Stomach (tissue), 9 donors: ENCODE data around the gene MAGI1. TPM values are rescaled to one million over a fixed set of nuclear protein-coding genes. Genes with fewer than 3 reads are reported as not detected.

Source experiments
- DNase-seq, 2 donors: peaks; one replicate each; pipeline versions ENCODE4 v3.0.0 to v3.0.0-alpha.2; 2013 to 2019
- H3K27ac ChIP-seq, 5 donors: fragments of 200-600 bp in 4 of 5; sonication (generic) in 4 of 5; one replicate each; pipeline ENCODE4 v1.5.1; 2013 to 2019; ENCODE audit warnings: mild to moderate bottlenecking in 1 of 5, moderate library complexity in 1 of 5
- H3K27me3 ChIP-seq, 3 donors: fragments of 200-600 bp; sonication (generic); one replicate each; pipeline ENCODE4 v1.5.1; 2017 to 2019; ENCODE audit warnings: mixed run types in 1 of 3
- H3K36me3 ChIP-seq, 4 donors: fragments of 200-600 bp; sonication (generic); 1 replicate in 3 of 4; 2 replicates in 1 of 4; pipeline ENCODE4 v1.5.1; 2016 to 2019
- H3K4me1 ChIP-seq, 4 donors: fragments of 200-600 bp; sonication (generic); one replicate each; pipeline ENCODE4 v1.5.1; 2016 to 2019
- H3K4me3 ChIP-seq, 4 donors: fragments of 200-600 bp; sonication (generic) in 3 of 4; one replicate each; pipeline ENCODE4 v1.5.1; 2016 to 2019; ENCODE audit warnings: mild to moderate bottlenecking in 1 of 4
- H3K9me3 ChIP-seq, 4 donors: fragments of 200-600 bp; sonication (generic); one replicate each; pipeline ENCODE4 v1.5.1; 2016 to 2019
- EP300 ChIP-seq: sonication (generic); formaldehyde crosslinking; IDR thresholded peaks from one replicate; pipeline ENCODE4 v1.6.1; 2017; ENCODE audit warnings: antibody characterized with exemption
- POLR2A ChIP-seq, 4 donors: fragments of 450-650 bp; IDR thresholded peaks; one replicate each; pipeline ENCODE4 v1.6.1; 2016; ENCODE audit warnings: antibody characterized with exemption in 4 of 4, control low read depth in 2 of 4, mild to moderate bottlenecking in 1 of 4, moderate library complexity in 1 of 4
- POLR2AphosphoS5 ChIP-seq, 3 donors: sonication (generic); formaldehyde crosslinking; IDR thresholded peaks; one replicate each; pipeline ENCODE4 v1.6.1; 2016; ENCODE audit warnings: antibody characterized with exemption in 3 of 3
- WGBS, 5 donors: extraction: QIAGEN DNeasy Blood & Tissue Kit in 3 of 5; methylation state at CpG; one replicate each; pipeline versions ENCODE4 v1.1.5 to v1.1.7; 2013 to 2018; 5-methylcytosine and 5-hydroxymethylcytosine counted together
- intact Hi-C: fragments of 100-400 bp; cut with DNase I; formaldehyde crosslinking; loops from one replicate; pipeline ENCODE4 v1.15.1; 2023; ENCODE audit warnings: low total_unique reads
- polyA plus RNA-seq, 3 donors: library from polyadenylated mRNA; stranded (reverse); fragments of 200-250 nt; gene quantifications; one replicate each; pipeline ENCODE4 v1.2.3, GENCODE V29; 2013
- total RNA-seq, 5 donors: library from RNA; depleted of rRNA; stranded (reverse); fragments of >200 nt; gene quantifications; one replicate each; pipeline versions ENCODE4 v1.1.0 to v1.2.3, GENCODE V29; 2014 to 2016
- TF ChIP-seq, protein P1 (sequence below), 7 experiments: fragments of 450-650 bp in 4 of 7; fragments of 200-600 bp in 3 of 7; sonication (generic) in 3 of 7; IDR thresholded peaks; one replicate each; pipeline ENCODE4 v1.5.1; 2016 to 2019; ENCODE audit warnings: antibody characterized with exemption in 7 of 7, control low read depth in 2 of 7, mild to moderate bottlenecking in 1 of 7
- donor health status: healthy with polysubstance abuse.
- donor health status: Bipolar disorder and iron deficiency.
- donor health status: healthy.

Gene MAGI1
- total and polyA plus RNA-seq, 8 donors, result 5.7 to 237 (median 84.8) TPM

DNA sequence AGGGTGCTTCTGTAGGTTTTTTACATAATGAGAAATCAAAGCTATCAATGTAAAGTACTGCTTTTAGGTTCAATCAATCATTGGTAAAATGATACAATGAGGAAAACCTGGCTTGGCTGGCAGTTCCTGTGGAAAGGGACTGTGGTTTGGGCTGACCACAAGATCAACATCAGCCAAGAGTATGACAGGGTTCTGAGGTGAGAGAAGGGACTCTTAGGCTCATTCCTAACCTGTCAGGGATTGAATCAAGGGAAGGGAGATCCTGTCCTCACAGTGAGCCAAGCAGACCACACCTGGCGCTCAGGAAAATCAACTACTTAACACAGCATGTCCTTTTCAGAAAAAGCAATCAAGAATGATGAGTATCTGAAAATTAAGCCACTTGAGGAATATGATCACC is 111.1 kb downstream of the MAGI1 start:
- Histone ChIP-seq H3K4me3 (no peak overlapping the region), H3K27ac (peak overlapping the region; percentile 60 to 82 (median 68)), H3K9me3 (no peaks in the 10 kb centered on the region), H3K36me3 (no peaks in the 10 kb centered on the region), H3K27me3 (no peaks in the 10 kb centered on the region), H3K4me1 (peaks cover 18 to 64% (median 29%) of the 10 kb centered on the region in 4 donors)
- peak in 1 of 3 donors; percentile 7 for TF ChIP-seq POLR2AphosphoS5 (IDR thresholded peaks at IDR 0.05)
- TF ChIP-seq, protein P1, sequence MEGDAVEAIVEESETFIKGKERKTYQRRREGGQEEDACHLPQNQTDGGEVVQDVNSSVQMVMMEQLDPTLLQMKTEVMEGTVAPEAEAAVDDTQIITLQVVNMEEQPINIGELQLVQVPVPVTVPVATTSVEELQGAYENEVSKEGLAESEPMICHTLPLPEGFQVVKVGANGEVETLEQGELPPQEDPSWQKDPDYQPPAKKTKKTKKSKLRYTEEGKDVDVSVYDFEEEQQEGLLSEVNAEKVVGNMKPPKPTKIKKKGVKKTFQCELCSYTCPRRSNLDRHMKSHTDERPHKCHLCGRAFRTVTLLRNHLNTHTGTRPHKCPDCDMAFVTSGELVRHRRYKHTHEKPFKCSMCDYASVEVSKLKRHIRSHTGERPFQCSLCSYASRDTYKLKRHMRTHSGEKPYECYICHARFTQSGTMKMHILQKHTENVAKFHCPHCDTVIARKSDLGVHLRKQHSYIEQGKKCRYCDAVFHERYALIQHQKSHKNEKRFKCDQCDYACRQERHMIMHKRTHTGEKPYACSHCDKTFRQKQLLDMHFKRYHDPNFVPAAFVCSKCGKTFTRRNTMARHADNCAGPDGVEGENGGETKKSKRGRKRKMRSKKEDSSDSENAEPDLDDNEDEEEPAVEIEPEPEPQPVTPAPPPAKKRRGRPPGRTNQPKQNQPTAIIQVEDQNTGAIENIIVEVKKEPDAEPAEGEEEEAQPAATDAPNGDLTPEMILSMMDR (IDR thresholded peaks at IDR 0.05), result no peak
- peak in 1 of 2 donors; percentile 51 for DNase-seq
- intact Hi-C loops, result no loop called here
- WGBS, 5 donors, result 45 to 81% (median 50%) methylated on average over 1 of the region's 1 CpG

DNA sequence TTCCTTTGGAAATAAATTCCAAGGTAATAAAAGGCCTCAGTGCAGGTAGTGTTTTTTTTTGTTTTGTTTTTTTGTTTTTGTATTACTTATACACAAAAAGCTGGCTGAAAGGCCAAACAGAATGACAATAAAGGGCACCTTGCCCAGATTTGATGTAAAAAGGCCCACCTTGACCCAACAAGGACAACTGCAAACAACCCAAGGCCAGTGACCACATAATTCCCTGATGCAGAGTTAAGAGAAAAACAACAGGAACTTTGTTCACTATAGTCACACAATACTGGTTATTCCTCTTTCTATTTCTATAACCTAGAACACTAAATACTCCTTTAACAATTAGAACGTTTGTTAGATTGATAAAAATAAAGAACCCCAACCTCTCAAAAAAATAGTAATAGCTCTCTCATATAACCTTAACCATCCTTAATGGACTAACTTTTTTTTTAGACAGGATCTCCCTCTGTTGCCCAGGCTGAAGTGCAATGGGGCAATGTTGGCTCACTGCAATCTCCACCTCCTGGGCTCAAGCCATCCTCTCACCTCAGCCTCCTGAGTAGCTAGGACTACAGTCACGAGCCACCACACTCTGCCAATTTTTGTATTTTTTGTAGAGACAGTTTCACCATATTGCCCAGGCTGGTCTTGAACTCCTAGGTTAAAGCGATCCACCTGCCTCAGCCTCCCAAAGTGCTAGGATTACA is 113.3 kb downstream of the MAGI1 start:
- no peaks in the 10 kb centered on the region for H3K27me3 ChIP-seq
- no peaks in the 10 kb centered on the region for H3K36me3 ChIP-seq
- H3K27ac ChIP-seq, result peak overlapping the region; percentile 40 to 82 (median 64)
- peak; percentile 35 to 69 for DNase-seq
- TF ChIP-seq, protein P1 (IDR thresholded peaks at IDR 0.05), result no peak
- TF ChIP-seq POLR2AphosphoS5 (IDR thresholded peaks at IDR 0.05) (no peak), EP300 (no peak), POLR2A (IDR thresholded peaks at IDR 0.05) (no peak)
- peaks cover 18 to 63% (median 31%) of the 10 kb centered on the region in 4 donors for H3K4me1 ChIP-seq
- H3K4me3 ChIP-seq, result no peak overlapping the region
- 46 to 66% (median 60%) methylated on average over 3 of the region's 3 CpGs for WGBS, 5 donors
- intact Hi-C loops, result no loop called here
- H3K9me3 ChIP-seq, result no peaks in the 10 kb centered on the region

DNA sequence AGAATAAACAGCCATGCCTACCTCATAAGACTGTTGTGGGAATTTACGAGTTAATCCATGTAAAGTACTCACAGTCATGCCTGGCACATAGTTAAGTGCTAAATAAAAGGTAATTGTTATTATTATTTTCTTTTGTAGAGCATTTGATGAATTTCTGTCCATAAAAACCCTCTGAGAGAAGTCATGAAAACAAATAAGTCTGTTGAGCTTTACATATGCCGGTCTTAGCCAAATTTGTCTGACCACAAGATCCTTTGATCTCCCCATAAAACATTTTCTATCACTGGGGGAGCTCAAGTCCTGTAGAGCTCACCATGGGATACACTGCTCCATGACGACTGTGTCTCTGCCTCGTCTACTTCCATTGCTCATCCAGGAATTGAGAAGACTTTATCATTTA is 114.0 kb downstream of the MAGI1 start:
- no peak overlapping the region for H3K4me3 ChIP-seq
- H3K36me3 ChIP-seq, result no peaks in the 10 kb centered on the region
- no peak for DNase-seq
- intact Hi-C loops, result no loop called here
- peaks cover 21 to 68% (median 34%) of the 10 kb centered on the region in 4 donors for H3K4me1 ChIP-seq
- H3K9me3 ChIP-seq, result no peaks in the 10 kb centered on the region
- H3K27me3 ChIP-seq, result no peaks in the 10 kb centered on the region
- 38 to 65% (median 59%) methylated on average over 4 of the region's 4 CpGs for WGBS, 5 donors
- peak overlapping the region; percentile 60 to 82 (median 68) for H3K27ac ChIP-seq
- TF ChIP-seq EP300 (no peak), POLR2A (IDR thresholded peaks at IDR 0.05) (no peak), POLR2AphosphoS5 (IDR thresholded peaks at IDR 0.05) (no peak)
- TF ChIP-seq, protein P1 (IDR thresholded peaks at IDR 0.05), result no peak

DNA sequence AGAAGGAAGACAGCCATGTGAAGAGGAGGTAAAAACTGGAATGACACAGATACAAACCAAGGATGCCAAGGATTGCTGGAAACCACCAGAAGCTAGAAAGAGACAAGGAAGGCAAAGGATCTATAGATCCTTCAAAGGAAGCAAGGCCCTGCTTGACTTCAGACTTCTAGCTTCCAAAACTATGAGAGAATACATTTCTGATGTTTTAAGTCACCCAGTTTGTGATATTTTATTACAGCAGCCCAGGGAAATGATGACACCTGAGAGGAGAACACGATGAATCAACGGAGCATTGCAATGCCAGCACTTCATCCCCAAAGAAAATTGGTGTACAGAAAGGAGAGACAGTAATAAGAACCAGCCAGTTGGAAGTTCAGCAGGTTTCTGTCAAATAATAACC is 116.3 kb downstream of the MAGI1 start:
- TF ChIP-seq, protein P1 (IDR thresholded peaks at IDR 0.05), result no peak
- TF ChIP-seq EP300, result no peak
- TF ChIP-seq POLR2AphosphoS5 (IDR thresholded peaks at IDR 0.05), result no peak
- no peak for TF ChIP-seq POLR2A (IDR thresholded peaks at IDR 0.05)
- H3K36me3 ChIP-seq, result no peaks in the 10 kb centered on the region
- intact Hi-C loops, result no loop called here
- WGBS, 5 donors, result 88 to 98% (median 92%) methylated on average over 2 of the region's 2 CpGs
- H3K4me1 ChIP-seq, result peaks cover 16 to 49% (median 24%) of the 10 kb centered on the region in 4 donors
- no peak overlapping the region for H3K4me3 ChIP-seq
- peaks cover 0 to 2% (median 0%) of the 10 kb centered on the region in 4 donors for H3K9me3 ChIP-seq
- H3K27me3 ChIP-seq, result no peaks in the 10 kb centered on the region
- DNase-seq, result no peak
- no peak overlapping the region for H3K27ac ChIP-seq
